SK-MEL-5 (cell line): ENCODE measurements around the gene TPM2. TPM values are rescaled to one million over a fixed set of nuclear protein-coding genes. Genes with fewer than 3 reads are reported as not detected.

Experiments
- DNase-seq: peaks from one replicate; pipeline ENCODE4 v3.0.0-alpha.2; 2016; ENCODE audit warnings: low read depth, low spot score
- in situ Hi-C: cut with HindIII; loops from 2 replicates; pipeline ENCODE4 v1.10.0; 2016; ENCODE audit warnings: low sequenced_read_pairs, high pct_unique_total_duplicates, low pct_unique_long_range_greater_than_20kb
- total RNA-seq: library from RNA; depleted of rRNA; stranded (reverse); fragments of >200 nt; shearing (Covaris generic); gene quantifications from 2 replicates; pipeline ENCODE4 v1.2.3, GENCODE V29; 2014

The TPM2 gene
- total RNA-seq, 1 experiment from 2014 or later = 3.8 TPM

DNA sequence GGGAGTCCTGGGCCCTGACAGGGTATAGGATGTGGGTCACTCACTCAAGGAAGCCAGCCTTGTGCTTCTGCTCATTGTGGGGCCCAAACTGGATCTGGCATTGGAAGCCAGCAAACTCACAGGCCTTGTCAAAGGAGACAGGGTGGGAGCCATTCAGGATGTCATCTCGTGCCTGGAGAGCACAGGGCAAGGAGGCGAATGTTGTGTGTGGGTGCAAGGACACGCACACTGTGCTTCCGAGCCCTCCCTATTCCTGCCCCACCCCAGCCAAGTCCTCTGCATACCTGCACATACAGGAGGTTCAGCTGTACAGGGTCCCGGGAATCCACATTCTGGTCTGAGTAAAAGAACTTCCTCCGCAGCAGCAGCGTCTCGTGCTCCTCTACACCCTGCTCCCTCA, 34.2 kb upstream of the TPM2 start:
- DNase-seq = no peak
- in situ Hi-C loops = no loop called here

DNA sequence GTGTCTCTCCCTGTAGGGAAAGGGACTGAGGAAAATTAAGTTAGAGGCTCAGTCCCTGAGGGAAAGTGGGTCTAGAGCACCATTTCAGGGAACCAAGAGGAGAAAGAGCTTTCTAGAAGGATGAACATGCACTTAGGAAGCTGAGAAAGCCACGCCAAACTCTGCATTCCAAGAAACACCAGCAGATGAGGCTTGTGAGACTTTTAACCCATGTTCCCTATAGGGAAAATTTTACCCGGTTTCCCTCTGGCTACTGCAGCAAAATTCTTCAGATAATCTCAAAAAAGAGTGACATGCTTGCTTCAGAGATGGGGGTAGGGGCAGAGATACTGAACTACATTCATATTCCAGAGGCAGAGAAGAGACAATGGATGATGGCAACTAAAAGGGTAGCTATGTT, 33.7 kb upstream of the TPM2 start:
- in situ Hi-C loops = no loop called here
- DNase-seq = no peak

DNA sequence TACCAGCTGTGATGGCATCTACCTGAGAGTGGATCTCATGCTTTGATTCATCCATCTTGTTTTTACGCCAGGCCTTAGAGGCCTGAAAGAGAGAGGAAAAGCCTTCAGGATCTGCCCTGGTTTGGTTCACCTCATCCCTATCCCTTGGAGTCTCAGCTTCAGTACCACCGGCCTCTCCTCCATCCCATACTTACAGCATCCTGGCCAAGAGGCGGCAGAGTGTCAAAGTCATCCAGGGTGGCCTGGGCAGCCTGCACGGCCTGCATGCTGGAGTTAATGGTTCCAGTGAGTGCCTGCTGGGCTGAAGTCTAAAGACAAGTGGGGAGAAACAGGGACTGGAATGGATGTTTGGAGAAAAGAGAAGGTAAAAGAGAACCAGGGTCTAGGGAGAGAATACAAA, 29.8 kb upstream of the TPM2 start:
- in situ Hi-C loops = no loop called here
- no peak for DNase-seq

DNA sequence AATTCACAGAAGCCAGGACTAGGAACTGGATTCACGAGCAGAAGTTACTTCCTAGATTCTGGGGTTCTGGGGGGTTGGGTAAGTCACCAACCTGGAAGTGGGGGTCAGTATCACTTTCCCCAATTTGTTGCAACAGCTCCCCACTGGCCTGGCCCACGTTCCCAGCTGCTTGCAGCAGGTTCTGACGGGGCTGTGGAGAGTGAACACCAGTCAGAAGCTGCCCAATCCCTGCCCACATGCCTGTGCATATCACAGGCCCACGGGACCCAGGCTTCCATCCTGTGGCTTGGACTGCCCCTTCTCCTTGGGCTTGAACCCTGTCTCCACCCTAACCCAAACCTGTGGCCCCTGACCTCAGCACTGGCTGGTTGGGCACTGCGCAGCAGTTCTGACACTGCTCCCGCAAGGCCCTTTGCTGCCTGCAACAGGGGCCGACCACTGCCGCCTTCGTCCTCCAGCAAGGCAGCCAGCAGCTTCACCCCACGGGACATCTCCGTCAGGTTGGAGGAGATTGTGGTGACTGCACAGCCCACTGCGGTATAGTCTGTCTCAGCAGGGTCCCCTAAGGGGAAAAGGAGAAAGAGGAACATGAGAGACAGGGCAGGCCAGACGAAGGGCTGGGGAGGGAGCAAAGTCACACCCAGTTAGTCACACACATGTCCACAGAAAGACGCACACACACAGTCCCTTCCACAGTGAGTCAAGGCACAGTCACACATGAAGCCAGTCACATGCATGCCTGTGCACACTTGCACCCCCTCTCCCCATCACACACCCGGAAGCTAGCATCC, 29.2 kb upstream of the TPM2 start:
- DNase-seq = no peak
- in situ Hi-C loops = no loop called here

DNA sequence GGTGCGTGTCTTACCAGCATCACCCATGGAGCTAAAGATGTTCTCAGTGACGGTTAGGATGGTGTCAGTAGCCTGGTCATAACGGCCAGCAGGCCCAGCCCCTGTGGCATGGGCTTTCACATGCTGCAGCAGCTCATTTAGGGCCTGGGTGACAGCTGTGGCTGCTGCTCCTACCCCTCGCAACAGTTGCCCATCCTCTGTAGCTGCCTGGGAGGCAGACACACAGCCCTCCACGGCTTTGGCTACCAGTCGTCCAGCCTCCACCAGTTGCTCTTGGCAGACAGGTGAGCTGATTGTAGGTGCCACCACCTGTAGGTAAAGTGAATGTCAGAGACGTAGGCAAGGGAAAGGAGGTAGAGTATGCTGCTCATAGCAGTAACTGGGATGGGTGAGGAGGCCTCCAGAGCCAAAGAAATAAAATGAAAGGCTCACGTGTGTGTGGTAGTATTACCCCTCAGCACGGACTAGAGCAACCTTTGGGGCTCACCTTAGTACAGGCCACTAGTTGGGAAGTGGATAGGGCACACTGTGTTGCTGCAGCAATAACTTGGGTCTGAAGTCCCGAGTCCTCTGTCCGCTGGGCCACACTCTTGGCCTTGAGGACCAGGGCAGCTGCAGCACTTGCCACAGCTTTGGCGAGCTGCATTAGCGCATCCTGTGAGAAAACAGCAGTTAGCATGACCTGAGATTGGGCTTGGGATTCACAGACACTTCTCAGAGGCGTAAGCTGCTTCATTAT, 27.6 kb upstream of the TPM2 start:
- DNase-seq = no peak
- in situ Hi-C loops = no loop called here

DNA sequence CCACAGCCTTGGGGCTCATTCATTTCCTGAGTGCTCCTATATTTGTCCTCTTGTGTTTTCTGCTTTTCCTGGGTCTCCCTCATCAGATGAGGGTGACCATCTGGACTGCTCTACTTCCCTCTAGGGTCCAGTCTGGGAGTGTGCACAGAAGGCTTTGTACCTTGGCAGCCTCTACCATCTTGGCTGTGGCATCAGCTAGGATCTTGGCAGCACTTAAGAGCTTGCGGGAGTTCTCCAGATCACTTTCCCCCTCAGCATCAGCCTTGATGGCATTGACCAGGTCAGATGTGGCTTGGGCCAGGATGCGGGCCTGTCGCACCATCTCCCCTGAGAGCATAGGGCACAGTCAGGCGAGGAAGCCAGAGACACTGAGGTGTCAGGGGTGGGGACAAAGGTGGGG, 26.5 kb upstream of the TPM2 start:
- no peak for DNase-seq
- in situ Hi-C loops = no loop called here

DNA sequence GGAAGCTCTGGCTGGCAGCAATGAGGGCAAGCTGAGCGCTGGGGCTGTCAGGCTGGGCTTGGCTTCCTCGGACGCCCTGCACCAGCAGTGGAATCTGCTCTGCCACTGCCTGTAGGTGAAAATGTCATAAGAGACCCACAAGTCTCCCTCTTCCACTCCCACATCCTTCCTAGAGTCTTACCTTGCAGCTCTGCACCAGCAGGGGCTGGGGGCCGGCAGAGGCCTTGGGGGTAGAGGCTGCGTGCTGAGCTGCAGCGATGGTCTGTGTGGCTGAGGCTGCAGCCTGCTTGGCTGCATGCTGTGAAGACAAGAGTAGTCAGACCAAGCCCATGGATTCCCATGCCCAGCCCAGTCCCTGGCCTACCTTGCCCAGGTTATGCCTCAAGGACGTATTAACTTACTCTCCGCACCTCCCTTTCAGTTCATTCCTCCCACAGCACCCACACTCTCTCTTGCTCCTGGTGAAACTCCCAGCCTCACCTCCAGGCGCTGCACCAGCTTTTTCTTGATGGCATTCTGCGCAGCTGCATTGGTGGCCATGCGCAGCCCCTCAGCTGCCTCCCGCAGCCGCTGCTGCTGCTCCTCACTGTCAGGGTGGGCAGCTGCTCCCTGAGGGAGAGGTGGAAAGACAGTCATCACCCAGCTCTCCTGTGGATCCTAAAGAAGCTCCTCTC, 25.0 kb upstream of the TPM2 start:
- DNase-seq = no peak
- in situ Hi-C loops = no loop called here

DNA sequence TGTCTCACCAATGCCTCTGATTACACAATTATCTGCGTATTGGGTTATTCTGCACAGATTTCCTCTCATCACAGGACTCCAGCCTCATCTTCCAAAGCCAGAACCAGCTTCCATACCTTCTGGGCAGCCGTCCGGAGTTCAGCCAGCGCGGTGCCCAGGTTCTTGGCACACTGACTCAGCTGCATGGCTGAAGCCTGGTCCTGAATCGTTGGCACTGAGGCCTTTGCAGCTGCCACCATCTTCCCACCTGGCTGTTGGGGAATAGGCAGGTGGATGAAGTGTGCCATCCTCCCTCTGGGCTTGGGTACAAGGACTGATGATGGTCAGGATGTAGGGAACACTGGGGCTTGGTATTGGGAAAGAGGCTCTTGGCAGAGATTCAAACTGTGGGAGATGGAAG, 24.4 kb upstream of the TPM2 start:
- DNase-seq = no peak
- in situ Hi-C loops = no loop called here

DNA sequence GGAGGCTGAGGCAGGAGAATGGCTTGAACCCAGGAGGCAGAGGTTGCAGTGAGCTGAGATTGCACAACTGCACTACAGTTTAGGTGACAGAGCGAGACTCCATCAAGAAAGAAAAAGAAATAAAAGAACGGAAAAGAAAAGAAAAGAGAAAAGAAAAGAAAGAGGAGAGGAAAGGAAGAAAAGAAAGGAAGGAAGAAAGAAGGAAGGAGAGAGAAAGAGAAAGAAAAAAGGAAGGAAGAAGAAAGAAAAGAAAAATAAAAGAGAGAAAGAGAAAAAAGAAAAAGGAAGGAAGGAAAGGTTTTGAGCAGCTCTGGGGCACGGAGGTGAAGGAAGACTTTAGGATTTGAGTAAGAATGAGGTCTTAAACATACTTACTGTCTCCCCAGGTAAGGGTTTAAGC, 23.9 kb upstream of the TPM2 start:
- DNase-seq = no peak
- in situ Hi-C loops = no loop called here

DNA sequence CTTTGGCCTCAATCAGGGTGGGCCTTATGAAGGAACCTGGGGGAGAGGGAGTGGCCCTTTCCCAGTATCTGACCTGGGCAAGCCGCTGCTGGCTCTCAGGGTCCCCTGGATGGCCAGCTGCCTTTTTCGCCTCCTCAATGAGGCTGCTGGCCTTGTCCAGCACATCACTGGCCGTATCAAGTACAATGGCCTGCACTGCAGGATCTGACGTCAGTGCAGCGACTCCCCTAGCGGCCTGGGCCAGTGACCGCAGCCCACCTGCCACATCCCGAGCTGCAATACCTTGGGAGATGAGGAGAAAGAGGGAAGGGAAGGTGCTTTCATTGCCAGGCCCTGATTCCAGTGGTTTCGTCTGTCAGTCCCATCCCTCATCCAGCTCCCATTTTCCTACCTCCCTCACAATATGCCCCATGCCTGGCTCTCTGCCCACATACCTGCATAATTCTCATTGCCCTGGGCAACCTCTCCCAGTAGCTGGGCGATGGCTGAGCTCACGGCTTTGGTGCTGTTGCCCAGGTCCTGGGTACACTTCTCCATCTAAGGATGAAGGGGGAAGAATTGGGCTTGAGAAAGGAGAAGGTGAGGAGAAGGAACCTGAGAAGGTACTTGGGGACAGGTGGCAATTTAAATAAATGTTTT, 23.2 kb upstream of the TPM2 start:
- in situ Hi-C loops = no loop called here
- no peak for DNase-seq

DNA sequence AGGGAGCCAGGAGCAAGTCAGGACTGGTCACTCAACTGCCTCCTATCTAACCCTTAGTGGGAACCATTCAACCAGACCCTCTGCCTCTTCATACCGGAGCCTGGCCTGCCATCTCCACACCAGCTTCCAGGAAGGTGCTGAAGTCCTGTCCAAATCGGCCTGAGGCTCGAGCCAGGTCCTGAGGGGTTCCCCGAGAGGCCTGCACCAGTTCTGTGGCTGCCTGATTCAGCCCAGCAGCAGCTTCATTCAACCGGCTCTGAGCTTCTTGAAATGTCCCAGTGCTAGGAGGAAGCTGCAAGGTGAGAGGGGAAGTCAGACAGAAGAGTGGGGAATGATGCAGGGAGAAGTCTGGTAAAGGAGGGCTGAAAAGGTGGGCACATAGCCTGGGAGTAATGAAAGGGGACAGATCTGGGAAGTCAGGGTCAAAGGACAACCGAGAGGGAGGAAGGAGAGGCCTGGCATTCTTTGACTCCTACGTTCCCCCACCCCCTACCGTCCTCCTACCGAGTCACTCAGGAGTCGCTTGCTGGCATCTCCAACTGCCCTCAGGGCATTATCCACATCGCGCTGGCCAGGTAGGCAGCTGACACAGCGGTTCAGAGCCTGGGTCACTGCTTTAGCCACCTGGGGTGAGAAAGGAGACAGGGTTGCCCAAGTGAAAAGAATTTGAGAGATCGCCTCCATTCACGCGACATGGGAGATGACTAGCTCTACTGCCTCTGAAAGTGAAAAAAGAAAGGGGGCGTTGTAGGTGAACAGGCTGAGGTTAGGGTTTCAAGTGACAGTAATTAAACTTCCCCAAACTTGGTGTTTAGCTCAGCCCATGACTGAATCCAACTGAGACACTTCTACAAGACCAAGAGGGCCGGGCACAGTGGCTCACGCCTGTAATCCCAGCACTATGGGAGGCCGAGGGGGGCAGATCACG, 22.0 kb upstream of the TPM2 start:
- DNase-seq = no peak
- in situ Hi-C loops = no loop called here

DNA sequence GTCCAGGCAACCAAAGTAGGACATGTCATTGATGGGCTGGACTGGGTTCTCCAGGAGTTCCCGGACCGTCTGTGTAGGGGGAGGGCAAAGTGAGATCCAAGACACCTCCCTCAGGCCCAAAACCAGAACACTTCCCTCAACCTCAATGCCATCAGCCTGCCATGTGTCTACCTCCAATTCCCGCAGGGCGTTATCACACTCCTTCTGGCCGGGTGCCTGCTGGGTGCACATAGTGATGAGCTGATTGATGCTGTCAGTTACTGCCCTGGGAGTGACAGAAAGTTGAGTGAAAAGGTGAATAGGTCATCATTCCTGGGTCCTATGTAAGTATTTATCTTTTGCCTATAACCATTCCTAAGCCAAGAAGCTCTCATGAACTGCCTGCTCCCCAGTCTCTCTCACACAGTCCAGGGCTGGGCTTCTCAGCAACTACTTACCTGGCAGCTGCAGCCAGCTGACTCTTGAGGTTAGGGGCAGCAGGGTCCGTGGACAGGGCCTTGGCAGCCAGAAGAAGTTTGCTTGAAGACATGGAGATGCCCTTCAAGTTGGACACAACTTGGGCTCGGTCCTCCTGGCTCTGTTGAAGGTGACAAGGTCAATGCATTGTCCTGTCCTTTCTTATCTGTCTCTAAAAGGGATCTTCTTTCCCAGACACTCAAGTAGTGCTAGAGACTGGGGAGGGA, 21.2 kb upstream of the TPM2 start:
- in situ Hi-C loops = no loop called here
- DNase-seq = no peak

DNA sequence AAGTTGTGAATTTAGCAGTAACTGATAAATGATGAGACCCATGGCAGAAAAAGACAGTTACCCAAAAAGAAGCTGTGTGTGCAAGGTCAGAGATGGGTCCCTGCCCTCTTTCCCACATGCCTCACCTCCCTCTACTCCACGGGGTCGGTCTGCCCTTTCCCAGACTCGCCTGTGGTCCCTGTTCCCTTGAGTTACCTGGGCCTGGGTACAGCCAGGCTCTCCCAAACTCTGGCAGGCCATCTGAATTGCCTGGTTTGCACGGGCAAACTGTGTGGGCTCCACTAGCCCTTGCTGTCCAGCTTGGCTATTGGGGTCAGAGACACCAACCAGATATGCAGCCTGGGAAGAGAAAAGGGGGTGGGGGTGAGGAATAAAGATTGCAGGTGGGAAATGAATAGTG, 18.4 kb upstream of the TPM2 start:
- no peak for DNase-seq
- in situ Hi-C loops = no loop called here

DNA sequence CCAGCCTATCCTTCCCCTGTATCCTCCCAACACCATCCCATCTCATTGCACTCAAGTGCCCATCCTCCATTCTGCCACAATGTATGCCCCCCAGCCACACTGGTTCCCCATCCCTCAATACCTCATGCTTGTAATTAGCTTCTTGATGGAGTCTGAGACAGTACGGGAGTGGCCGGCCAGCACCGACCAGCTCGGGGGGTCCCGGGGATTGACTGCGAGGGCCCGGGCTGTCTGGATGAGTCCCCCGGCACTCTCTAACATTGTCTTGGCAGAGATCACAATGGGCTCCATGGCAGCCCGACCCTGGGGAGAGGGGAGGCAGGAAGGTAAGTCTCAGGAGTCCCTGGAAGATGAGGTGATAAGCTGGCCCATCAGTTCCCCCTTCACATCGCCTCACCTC, 17.2 kb upstream of the TPM2 start:
- in situ Hi-C loops = no loop called here
- no peak for DNase-seq

DNA sequence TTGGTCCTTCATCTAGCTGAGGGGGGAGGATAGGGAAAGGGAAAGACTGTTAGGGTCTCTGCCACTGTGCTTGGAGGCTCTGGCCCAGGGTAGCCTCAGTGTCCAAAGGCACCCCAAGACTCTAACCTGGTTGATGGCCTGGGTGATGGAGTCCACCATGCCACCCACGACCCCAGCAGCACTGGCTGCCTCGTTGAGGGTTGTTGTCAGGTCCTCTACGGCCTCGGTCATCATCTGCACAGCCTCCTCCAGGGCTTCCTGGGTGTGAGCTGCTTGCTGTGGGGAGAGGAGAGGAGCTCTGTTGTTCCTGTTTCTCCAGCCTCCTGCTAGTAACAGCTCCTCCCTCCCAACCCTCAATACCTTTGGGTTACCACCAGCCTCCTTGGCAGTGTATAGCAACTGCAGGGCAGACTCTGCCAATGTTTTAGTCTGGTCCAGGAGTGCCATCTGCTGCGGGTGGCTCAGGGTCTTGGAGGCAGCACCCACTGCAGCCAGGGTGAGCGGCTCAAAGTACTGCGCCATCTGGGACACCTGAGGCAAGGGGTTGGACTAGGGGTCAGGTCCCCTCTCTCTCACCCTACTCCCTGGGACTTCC, 16.2 kb upstream of the TPM2 start:
- DNase-seq = no peak
- in situ Hi-C loops = no loop called here

DNA sequence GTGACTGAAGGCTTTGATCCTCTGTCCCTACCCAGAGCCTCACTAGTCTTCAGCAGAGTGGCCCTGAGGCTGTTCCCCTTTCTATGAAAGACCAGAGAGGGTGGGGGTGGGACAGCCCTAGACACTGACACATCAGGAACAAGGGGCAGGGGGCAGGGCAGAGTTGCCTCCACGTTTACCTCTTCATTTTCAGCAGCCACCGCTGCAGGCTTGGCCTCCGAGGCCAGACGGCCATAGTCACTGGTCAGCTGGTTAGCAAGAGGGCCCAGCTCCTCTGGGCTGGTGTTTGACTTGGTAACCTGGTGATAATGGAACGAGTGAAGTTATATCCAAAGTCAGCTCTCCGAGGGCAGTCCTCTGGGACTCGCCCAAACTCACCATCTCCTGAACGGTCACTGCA, 15.6 kb upstream of the TPM2 start:
- no peak for DNase-seq
- in situ Hi-C loops = no loop called here
